Lower leg skin (tissue), 4 donors: Measurements from ENCODE around the gene C1orf198. TPM values are rescaled to one million over a fixed set of nuclear protein-coding genes. Genes with fewer than 3 reads are reported as not detected.

Source experiments
- DNase-seq, 2 donors: peaks; one replicate each; pipeline ENCODE4 v3.0.0-alpha.2; 2019; ENCODE audit warnings: low spot score in 2 of 2
- H3K4me3 ChIP-seq: fragments of 200-600 bp; sonication (generic); 2 replicates; pipeline ENCODE4 v1.5.1; 2017; ENCODE audit warnings: mild to moderate bottlenecking, low read depth; ENCODE audit not compliant: poor library complexity, severe bottlenecking
- POLR2A ChIP-seq, 2 donors: fragments of 450-650 bp; IDR thresholded peaks; one replicate each; pipeline ENCODE4 v1.6.1; 2016 to 2017; ENCODE audit warnings: antibody characterized with exemption in 2 of 2, mild to moderate bottlenecking in 1 of 2, moderate library complexity in 1 of 2
- whole genome bisulfite sequencing, 2 donors: methylation state at CpG; one replicate each; pipeline ENCODE4 v1.1.5; 2018; 5-methylcytosine and 5-hydroxymethylcytosine counted together
- intact Hi-C: fragments of 100-400 bp; cut with DNase I; formaldehyde crosslinking; loops from one replicate; pipeline ENCODE4 v1.15.0; 2023; ENCODE audit warnings: low total_unique reads
- total RNA-seq, 4 donors: library from RNA; depleted of rRNA; stranded (reverse); fragments of >200 nt; gene quantifications; one replicate each; pipeline ENCODE4 v1.1.0, GENCODE V29; 2016
- TF ChIP-seq, protein P1 (sequence below), 3 donors: fragments of 450-650 bp; IDR thresholded peaks; one replicate each; pipeline ENCODE4 v1.5.1; 2016; ENCODE audit warnings: antibody characterized with exemption in 3 of 3, mild to moderate bottlenecking in 3 of 3, moderate library complexity in 2 of 3

The C1orf198 gene
- total RNA-seq, 4 donors from 2014 or later: 71.1 to 80.1 (median 73.3) TPM

DNA sequence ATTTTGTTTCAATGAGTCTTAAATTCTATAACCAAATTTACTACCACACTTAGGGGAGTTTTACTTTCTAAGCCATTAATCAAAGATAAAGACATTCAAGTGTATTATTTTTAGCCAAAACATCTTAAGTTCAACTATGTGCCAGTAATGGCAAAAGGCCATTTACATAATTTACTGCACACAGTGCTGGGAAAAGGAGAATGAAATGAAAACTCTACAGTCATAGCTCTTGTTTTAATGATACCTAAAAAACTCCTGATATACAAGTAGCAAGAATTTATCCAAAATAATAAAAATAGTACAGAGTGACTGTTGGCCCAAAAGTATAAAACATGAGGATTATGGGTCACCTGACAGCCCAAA, 42.4 kb upstream of the C1orf198 start:
- DNase-seq: no peak

DNA sequence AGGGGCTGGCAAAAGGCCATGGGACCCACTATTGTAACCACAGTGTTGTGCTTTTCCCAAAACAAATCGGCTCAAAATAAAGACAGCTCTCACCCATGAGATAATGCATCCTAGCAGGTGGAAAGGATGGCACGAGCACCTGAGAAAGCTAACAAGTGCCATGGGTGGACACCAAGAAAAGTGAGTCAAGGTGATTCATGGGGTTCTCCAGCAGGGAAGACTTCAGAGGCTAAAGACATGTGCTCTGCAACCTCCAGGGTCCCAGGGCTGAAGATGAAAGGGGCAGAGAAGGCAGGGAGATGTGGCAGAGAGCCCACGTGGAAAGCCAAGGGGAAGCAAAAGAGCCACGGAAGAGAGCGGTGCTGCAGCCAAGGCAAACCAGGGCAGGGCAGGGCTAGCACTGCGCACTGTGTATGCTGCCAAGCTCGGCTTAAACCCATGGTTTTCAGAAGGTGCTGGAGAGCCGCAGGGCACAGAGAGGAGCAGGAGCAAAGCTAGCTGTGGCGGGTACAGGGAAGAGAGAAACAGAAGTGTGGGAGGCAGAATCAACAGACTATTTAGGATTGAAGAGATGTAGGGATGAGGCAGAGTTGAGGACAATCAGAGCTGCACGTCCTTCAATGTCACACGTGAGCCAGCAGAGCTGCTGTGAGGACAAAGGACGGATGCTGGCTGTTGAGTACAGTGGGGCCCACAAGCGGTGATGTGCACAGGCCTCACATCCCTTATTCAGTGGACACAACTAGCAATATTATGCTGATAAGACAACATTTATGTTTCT, 41.8 kb upstream of the C1orf198 start:
- intact Hi-C loops: loop anchor here (10.0 kb wide), 1 partner anchor 115 kb away; no protein-coding TSS in a partner anchor
- 62 to 71% methylated on average over 13 of the region's 13 CpGs for WGBS, 2 donors
- TF ChIP-seq, protein P1, sequence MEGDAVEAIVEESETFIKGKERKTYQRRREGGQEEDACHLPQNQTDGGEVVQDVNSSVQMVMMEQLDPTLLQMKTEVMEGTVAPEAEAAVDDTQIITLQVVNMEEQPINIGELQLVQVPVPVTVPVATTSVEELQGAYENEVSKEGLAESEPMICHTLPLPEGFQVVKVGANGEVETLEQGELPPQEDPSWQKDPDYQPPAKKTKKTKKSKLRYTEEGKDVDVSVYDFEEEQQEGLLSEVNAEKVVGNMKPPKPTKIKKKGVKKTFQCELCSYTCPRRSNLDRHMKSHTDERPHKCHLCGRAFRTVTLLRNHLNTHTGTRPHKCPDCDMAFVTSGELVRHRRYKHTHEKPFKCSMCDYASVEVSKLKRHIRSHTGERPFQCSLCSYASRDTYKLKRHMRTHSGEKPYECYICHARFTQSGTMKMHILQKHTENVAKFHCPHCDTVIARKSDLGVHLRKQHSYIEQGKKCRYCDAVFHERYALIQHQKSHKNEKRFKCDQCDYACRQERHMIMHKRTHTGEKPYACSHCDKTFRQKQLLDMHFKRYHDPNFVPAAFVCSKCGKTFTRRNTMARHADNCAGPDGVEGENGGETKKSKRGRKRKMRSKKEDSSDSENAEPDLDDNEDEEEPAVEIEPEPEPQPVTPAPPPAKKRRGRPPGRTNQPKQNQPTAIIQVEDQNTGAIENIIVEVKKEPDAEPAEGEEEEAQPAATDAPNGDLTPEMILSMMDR (IDR thresholded peaks at IDR 0.05): no peak
- no peak for DNase-seq
- no peak overlapping the region for H3K4me3 ChIP-seq

More for the DNA sequence above, 42.4 kb upstream of the C1orf198 start:
- no peak overlapping the region for H3K4me3 ChIP-seq
- intact Hi-C loops: loop anchor here (10.0 kb wide), 1 partner anchor 116 kb away; no protein-coding TSS in a partner anchor
- no peak for TF ChIP-seq POLR2A (IDR thresholded peaks at IDR 0.05)
- TF ChIP-seq, protein P1 (IDR thresholded peaks at IDR 0.05): no peak

DNA sequence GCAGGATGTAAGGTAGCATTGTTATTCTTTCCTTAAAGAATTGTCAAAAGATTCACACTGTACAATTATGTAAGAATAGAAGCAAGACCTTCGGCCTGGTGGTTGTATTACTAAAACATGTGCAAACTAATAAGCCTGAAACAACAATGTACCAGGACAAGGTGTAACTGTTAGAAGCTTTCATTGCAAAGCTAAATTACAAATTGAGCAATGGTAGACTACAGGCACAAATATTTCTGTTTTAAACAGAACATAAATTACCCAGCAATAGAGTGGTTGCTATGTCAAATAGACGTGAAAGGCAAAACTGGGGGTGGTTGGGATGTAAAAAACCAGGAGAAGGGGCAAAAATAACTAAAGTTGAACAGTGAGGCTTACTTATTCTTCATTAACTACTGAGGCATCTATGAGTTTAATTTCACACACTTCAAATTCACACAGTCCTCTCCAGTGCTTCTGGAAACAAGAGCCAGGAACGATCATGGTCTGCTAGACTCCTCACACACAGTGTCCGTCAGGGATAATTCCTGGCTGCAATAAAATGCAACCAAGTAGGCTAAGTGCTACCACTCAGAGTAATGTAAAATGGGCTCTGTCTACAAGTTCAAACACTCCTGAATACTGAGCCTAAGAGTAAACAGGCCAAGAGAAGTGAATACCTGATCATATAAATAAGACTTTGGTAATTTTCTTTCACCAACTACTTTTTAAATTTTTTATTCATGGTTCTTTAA, 39.3 kb upstream of the C1orf198 start:
- intact Hi-C loops: no loop called here
- H3K4me3 ChIP-seq: no peak overlapping the region
- WGBS, 2 donors: 85 to 93% methylated on average over 4 of the region's 4 CpGs
- TF ChIP-seq POLR2A (IDR thresholded peaks at IDR 0.05): no peak
- TF ChIP-seq, protein P1 (IDR thresholded peaks at IDR 0.05): no peak
- no peak for DNase-seq

DNA sequence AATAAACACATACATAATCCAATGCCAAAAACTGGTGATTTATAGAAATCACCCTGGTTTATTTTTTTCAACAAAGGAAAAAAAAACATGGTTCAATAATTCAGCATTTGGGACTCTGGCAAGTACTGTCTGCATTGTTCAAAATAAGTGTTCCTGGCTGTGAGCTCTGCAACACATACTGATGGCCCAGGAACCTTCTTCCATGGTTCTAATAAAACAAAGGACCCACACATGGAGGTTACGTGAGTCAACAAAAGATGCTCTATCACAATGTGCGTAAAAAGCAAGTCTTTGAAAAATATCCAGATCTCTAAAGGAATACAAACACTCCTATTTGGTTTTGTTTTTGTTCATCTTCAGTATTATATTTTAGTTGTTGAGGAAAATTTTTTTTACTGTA, 37.9 kb upstream of the C1orf198 start:
- no peak for DNase-seq
- intact Hi-C loops: no loop called here
- no peak overlapping the region for H3K4me3 ChIP-seq
- 85 to 93% methylated on average over 2 of the region's 2 CpGs for WGBS, 2 donors
- TF ChIP-seq, protein P1 (IDR thresholded peaks at IDR 0.05): no peak
- no peak for TF ChIP-seq POLR2A (IDR thresholded peaks at IDR 0.05)

DNA sequence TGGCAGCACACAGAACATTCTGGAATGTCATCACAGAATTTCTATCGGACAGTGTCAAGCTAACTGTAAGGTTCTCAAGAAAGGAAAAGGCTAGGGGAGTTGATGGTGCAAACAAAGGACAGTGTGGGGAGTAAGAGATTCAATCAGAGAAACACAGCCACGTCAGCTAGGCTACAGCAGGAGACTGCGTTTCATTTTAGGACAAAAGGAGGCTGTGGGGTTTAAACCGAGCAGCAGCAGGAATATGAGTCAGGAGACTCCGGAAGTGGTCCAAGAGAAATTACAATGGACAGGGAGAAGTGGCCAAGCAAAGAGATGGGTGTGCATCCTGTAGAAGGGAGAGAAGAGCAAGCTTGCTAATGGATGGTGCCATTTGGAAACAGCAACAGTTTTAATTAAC, 37.4 kb upstream of the C1orf198 start:
- no peak for TF ChIP-seq POLR2A (IDR thresholded peaks at IDR 0.05)
- TF ChIP-seq, protein P1 (IDR thresholded peaks at IDR 0.05): no peak
- WGBS, 2 donors: 69 to 75% methylated on average over 5 of the region's 5 CpGs
- intact Hi-C loops: no loop called here
- no peak overlapping the region for H3K4me3 ChIP-seq
- DNase-seq: no peak
